Trophoblast cell (in vitro differentiated cells and primary cell): Measurements from ENCODE around the gene MACROD2.

Experiments
- DNase-seq, 2 donors: peaks; one replicate each; pipeline ENCODE4 v3.0.0-alpha.2; 2016
- H2AFZ ChIP-seq: 2 replicates; pipeline ENCODE4 v1.6.1; 2013; ENCODE audit warnings: low read length, moderate library complexity, mild to moderate bottlenecking; ENCODE audit not compliant: insufficient read depth, poor library complexity
- H2AK5ac ChIP-seq: 2 replicates; pipeline ENCODE4 v1.6.1; 2013; ENCODE audit warnings: mild to moderate bottlenecking, low read length
- H2BK120ac ChIP-seq: 2 replicates; pipeline ENCODE4 v1.6.1; 2013; ENCODE audit warnings: low read length, mild to moderate bottlenecking, moderate library complexity; ENCODE audit not compliant: insufficient read depth, poor library complexity
- H2BK12ac ChIP-seq: 2 replicates; pipeline ENCODE4 v1.6.1; 2013; ENCODE audit warnings: mild to moderate bottlenecking, low read length, moderate library complexity
- H2BK5ac ChIP-seq: 2 replicates; pipeline ENCODE4 v1.6.1; 2013; ENCODE audit warnings: low read length, low read depth, moderate library complexity, mild to moderate bottlenecking; ENCODE audit not compliant: poor library complexity
- H3K14ac ChIP-seq: 2 replicates; pipeline ENCODE4 v1.6.1; 2013; ENCODE audit warnings: mild to moderate bottlenecking, low read length
- H3K18ac ChIP-seq: 2 replicates; pipeline ENCODE4 v1.6.1; 2013; ENCODE audit warnings: mild to moderate bottlenecking, low read length
- H3K23ac ChIP-seq: 2 replicates; pipeline ENCODE4 v1.6.1; 2013; ENCODE audit warnings: low read length
- H3K27ac ChIP-seq: 2 replicates; pipeline ENCODE4 v1.5.1; 2013; ENCODE audit warnings: low read depth, mild to moderate bottlenecking, inconsistent platforms, low read length, moderate library complexity
- H3K27me3 ChIP-seq: 2 replicates; pipeline ENCODE4 v1.6.1; 2013; ENCODE audit warnings: inconsistent platforms, mild to moderate bottlenecking, low read length, moderate library complexity; ENCODE audit not compliant: insufficient read depth
- H3K36me3 ChIP-seq, 2 experiments: 1 replicate in 1 of 2; 2 replicates in 1 of 2; pipeline ENCODE4 v1.6.1; 2013; ENCODE audit warnings: low read length in 2 of 2, mild to moderate bottlenecking in 2 of 2, moderate library complexity in 1 of 2; ENCODE audit not compliant: insufficient read depth in 2 of 2, control insufficient read depth in 1 of 2
- H3K4ac ChIP-seq: 2 replicates; pipeline ENCODE4 v1.6.1; 2013; ENCODE audit warnings: low read depth, mild to moderate bottlenecking, low read length, moderate library complexity
- H3K4me1 ChIP-seq, 2 experiments: 1 replicate in 1 of 2; 2 replicates in 1 of 2; pipeline ENCODE4 v1.6.1; 2013; ENCODE audit warnings: low read length in 2 of 2, mild to moderate bottlenecking in 2 of 2, moderate library complexity in 1 of 2; ENCODE audit not compliant: insufficient read depth in 2 of 2, control insufficient read depth in 1 of 2
- H3K4me2 ChIP-seq: 2 replicates; pipeline ENCODE4 v1.6.1; 2013; ENCODE audit warnings: inconsistent platforms, mild to moderate bottlenecking, low read length, moderate library complexity
- H3K4me3 ChIP-seq: 2 replicates; pipeline ENCODE4 v1.5.1; 2013; ENCODE audit warnings: mild to moderate bottlenecking, low read depth, low read length, inconsistent platforms
- H3K79me1 ChIP-seq: one replicate; pipeline ENCODE4 v1.6.1; 2013; ENCODE audit warnings: low read length
- H3K79me2 ChIP-seq: 2 replicates; pipeline ENCODE4 v1.6.1; 2013; ENCODE audit warnings: low read length, mild to moderate bottlenecking; ENCODE audit not compliant: control insufficient read depth, insufficient read depth, poor library complexity
- H3K9ac ChIP-seq: 2 replicates; pipeline ENCODE4 v1.6.1; 2013; ENCODE audit warnings: mild to moderate bottlenecking, low read length
- H3K9me3 ChIP-seq: 2 replicates; pipeline ENCODE4 v1.6.1; 2013; ENCODE audit warnings: low read depth, mild to moderate bottlenecking, control low read depth, inconsistent platforms, low read length; ENCODE audit not compliant: insufficient read depth
- H4K12ac ChIP-seq: 2 replicates; pipeline ENCODE4 v1.6.1; 2013; ENCODE audit warnings: low read depth, mild to moderate bottlenecking, low read length, moderate library complexity
- H4K8ac ChIP-seq: 2 replicates; pipeline ENCODE4 v1.6.1; 2013; ENCODE audit warnings: low read depth, mild to moderate bottlenecking, low read length, moderate library complexity
- H4K91ac ChIP-seq: one replicate; pipeline ENCODE4 v1.6.1; 2013; ENCODE audit warnings: low read depth, mild to moderate bottlenecking, low read length, moderate library complexity
- WGBS: extraction: QIAGEN DNeasy Blood & Tissue Kit; methylation state at CpG from one replicate; pipeline ENCODE4 v1.1.7; 2013; ENCODE audit warnings: missing lambda C conversion rate; ENCODE audit not compliant: insufficient read length, insufficient coverage; ENCODE audit errors: extremely low coverage; 5-methylcytosine and 5-hydroxymethylcytosine counted together

The MACROD2 gene

DNA sequence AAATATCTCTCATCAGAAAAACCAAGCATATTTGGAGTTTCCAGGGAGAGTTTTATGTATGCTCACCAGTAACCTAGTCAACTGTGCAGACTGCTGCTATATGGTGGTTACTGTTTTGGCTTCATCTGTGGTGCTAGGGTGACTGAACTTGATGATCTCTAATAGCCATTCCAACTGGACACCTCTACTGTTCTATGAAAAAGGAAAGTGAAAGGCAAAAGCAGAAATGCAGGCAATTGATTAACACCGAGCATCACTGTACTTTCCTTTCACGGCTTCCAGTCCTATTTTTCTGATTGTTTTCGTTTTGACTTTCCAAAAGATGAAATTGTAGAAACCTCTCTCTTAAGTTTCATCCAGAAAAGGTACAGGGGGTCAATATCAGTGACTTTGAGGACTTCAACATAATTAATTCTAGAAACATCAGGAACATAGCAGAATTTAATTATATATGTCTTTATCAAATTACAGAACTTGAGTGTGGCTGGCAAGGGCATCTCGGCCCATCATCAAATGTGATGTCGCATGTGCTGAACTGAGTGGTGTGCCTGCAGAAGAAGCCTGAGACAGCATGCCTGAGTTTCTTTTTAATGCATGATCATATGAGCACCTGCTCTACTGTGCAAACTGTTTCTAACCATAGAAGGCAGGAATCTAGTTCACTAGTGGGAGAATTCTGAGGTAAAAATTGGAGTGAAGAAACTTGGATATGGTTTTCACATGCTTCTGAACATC lies 806.4 kb downstream of the MACROD2 start:
- no peak overlapping the region for H4K8ac ChIP-seq
- no peaks in the 10 kb centered on the region for H3K79me2 ChIP-seq
- H3K9me3 ChIP-seq: peaks cover 6% of the 10 kb centered on the region
- no peak overlapping the region for H3K14ac ChIP-seq
- H3K4ac ChIP-seq: no peak overlapping the region
- H3K18ac ChIP-seq: no peak overlapping the region
- H3K79me1 ChIP-seq: no peaks in the 10 kb centered on the region
- DNase-seq: no peak
- no peak overlapping the region for H3K4me3 ChIP-seq
- no peak overlapping the region for H2AK5ac ChIP-seq
- no peak overlapping the region for H3K27ac ChIP-seq
- no peak overlapping the region for H2AFZ ChIP-seq
- no peak overlapping the region for H2BK5ac ChIP-seq
- no peak overlapping the region for H2BK120ac ChIP-seq
- WGBS: no CpG with 5 or more reads among the region's 5 CpGs
- H3K36me3 ChIP-seq: no peaks in the 10 kb centered on the region
- no peak overlapping the region for H3K9ac ChIP-seq
- no peak overlapping the region for H2BK12ac ChIP-seq
- no peak overlapping the region for H4K91ac ChIP-seq
- H4K12ac ChIP-seq: no peak overlapping the region
- no peaks in the 10 kb centered on the region for H3K27me3 ChIP-seq
- no peak overlapping the region for H3K23ac ChIP-seq
- H3K4me2 ChIP-seq: no peak overlapping the region
- H3K4me1 ChIP-seq: no peaks in the 10 kb centered on the region

DNA sequence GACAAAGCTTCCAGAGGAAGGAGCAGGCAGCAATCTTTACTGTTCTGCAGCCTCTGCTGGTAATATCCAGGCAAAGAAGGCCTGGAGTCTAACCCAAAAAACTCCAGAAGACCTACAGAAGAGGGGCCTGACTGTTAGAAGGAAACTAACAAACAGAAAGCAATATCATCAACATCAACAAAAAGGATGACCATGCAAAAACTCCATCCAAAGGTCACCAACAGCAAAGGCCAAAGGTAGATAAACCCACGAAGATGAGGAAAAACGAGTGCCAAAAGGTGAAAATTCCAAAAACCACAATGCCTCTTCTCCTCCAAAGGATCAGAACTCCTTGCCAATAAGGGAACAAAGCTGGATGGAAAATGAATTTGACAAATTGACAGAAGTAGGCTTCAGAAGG lies 811.9 kb downstream of the MACROD2 start:
- Histone ChIP-seq H4K12ac (no peak overlapping the region), H3K14ac (no peak overlapping the region), H3K4ac (no peak overlapping the region), H3K79me1 (no peaks in the 10 kb centered on the region), H3K9me3 (peaks cover 9% of the 10 kb centered on the region), H3K27me3 (no peaks in the 10 kb centered on the region), H2BK120ac (no peak overlapping the region), H3K79me2 (no peaks in the 10 kb centered on the region), H3K4me3 (no peak overlapping the region), H3K9ac (no peak overlapping the region), H3K23ac (no peak overlapping the region), H3K18ac (no peak overlapping the region), H3K27ac (no peak overlapping the region), H2BK12ac (no peak overlapping the region), H4K91ac (no peak overlapping the region), H2BK5ac (no peak overlapping the region), H4K8ac (no peak overlapping the region), H3K4me1 (no peaks in the 10 kb centered on the region), H2AFZ (no peak overlapping the region), H3K4me2 (no peak overlapping the region), H2AK5ac (no peak overlapping the region), H3K36me3 (no peaks in the 10 kb centered on the region)
- no peak for DNase-seq
- no CpG with 5 or more reads among the region's 2 CpGs for WGBS

DNA sequence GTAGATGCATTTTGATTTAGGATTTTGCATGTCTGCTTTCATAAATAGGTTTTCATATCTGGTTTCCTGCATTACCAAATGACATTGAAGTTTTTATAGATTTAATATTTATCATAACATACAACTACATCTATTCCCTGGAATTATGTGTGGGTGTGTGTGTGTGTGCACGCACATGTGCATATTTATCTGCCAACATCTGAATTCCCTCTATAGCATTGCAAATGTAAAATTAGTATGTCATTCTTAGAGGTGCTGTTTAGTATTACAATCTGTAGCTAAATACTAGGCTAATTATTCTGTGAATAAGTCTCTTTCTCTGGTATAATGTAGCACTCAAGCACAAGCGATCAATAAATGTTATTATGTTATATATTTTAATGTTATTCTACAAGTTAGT lies 820.0 kb downstream of the MACROD2 start:
- Histone ChIP-seq H4K91ac (no peak overlapping the region), H3K18ac (no peak overlapping the region), H2BK5ac (no peak overlapping the region), H3K4ac (no peak overlapping the region), H2AK5ac (no peak overlapping the region), H3K27me3 (no peaks in the 10 kb centered on the region), H2AFZ (no peak overlapping the region), H3K36me3 (no peaks in the 10 kb centered on the region), H3K4me2 (no peak overlapping the region), H3K9ac (no peak overlapping the region), H3K27ac (no peak overlapping the region), H3K4me3 (no peak overlapping the region), H3K79me2 (no peaks in the 10 kb centered on the region), H2BK120ac (no peak overlapping the region), H3K14ac (no peak overlapping the region), H4K8ac (no peak overlapping the region), H3K79me1 (no peaks in the 10 kb centered on the region), H2BK12ac (no peak overlapping the region), H3K23ac (no peak overlapping the region), H4K12ac (no peak overlapping the region), H3K4me1 (no peaks in the 10 kb centered on the region), H3K9me3 (no peaks in the 10 kb centered on the region)
- WGBS: no CpG with 5 or more reads among the region's 2 CpGs
- DNase-seq: no peak

DNA sequence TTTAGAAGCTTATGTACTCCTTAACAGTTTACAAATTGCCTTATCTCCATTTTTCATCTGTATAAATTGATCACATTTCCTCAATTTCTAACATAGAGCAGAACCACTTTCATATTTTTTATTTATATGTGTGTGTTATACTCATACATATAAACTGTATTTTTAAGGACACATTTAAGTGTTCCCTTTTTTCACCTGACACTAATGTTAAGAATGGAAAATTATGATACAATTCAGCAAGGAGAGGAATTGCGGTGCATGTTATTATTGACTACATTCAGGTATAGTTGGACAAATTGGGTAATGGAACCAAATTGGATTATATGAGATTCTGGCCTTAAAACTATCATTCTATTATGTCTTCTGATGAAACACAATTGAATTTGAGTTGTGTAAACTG lies 821.2 kb downstream of the MACROD2 start:
- no peak overlapping the region for H3K4me3 ChIP-seq
- no peak overlapping the region for H2BK5ac ChIP-seq
- no peak overlapping the region for H3K18ac ChIP-seq
- no peaks in the 10 kb centered on the region for H3K79me2 ChIP-seq
- no peaks in the 10 kb centered on the region for H3K36me3 ChIP-seq
- H3K4me1 ChIP-seq: no peaks in the 10 kb centered on the region
- no peak overlapping the region for H2BK12ac ChIP-seq
- WGBS: no CpG with 5 or more reads among the region's 1 CpG
- no peak overlapping the region for H4K8ac ChIP-seq
- H3K4ac ChIP-seq: no peak overlapping the region
- no peak overlapping the region for H4K91ac ChIP-seq
- no peak overlapping the region for H3K4me2 ChIP-seq
- no peak overlapping the region for H2AK5ac ChIP-seq
- no peak overlapping the region for H3K27ac ChIP-seq
- no peak overlapping the region for H3K14ac ChIP-seq
- DNase-seq: no peak
- H2BK120ac ChIP-seq: no peak overlapping the region
- no peak overlapping the region for H3K23ac ChIP-seq
- no peak overlapping the region for H3K9ac ChIP-seq
- H2AFZ ChIP-seq: no peak overlapping the region
- H3K27me3 ChIP-seq: no peaks in the 10 kb centered on the region
- H3K9me3 ChIP-seq: no peaks in the 10 kb centered on the region
- no peaks in the 10 kb centered on the region for H3K79me1 ChIP-seq
- H4K12ac ChIP-seq: no peak overlapping the region
